Upper lobe of left lung (tissue), 6 donors: ENCODE data around the gene PRKCZ. TPM values are rescaled to one million over a fixed set of nuclear protein-coding genes. Genes with fewer than 3 reads are reported as not detected.

Source experiments
- ATAC-seq, 2 donors: fragments of 200-7000 bp; cut with Tn5 transposase; one replicate each; pipeline ENCODE4 v1.9.1; 2022; ENCODE audit warnings: mild to moderate bottlenecking in 2 of 2, moderate library complexity in 2 of 2; ENCODE audit not compliant: low FRiP score in 2 of 2
- DNase-seq, 2 donors: peaks; one replicate each; pipeline ENCODE4 v3.0.0-alpha.2; 2019 to 2020
- H3K27ac ChIP-seq, 4 donors: fragments of 200-600 bp; sonication (generic); one replicate each; pipeline ENCODE4 v1.5.1; 2016 to 2019
- H3K27me3 ChIP-seq, 4 donors: fragments of 200-600 bp; sonication (generic); one replicate each; pipeline ENCODE4 v1.5.1; 2017 to 2019
- H3K36me3 ChIP-seq, 4 donors: fragments of 200-600 bp; sonication (generic); one replicate each; pipeline ENCODE4 v1.5.1; 2016 to 2019
- H3K4me1 ChIP-seq, 4 donors: fragments of 200-600 bp; sonication (generic); one replicate each; pipeline ENCODE4 v1.5.1; 2018 to 2019
- H3K4me3 ChIP-seq, 4 donors: fragments of 200-600 bp; sonication (generic); one replicate each; pipeline ENCODE4 v1.5.1; 2017 to 2019; ENCODE audit warnings: mild to moderate bottlenecking in 2 of 4, moderate library complexity in 1 of 4
- H3K9me3 ChIP-seq, 4 donors: fragments of 200-600 bp; sonication (generic); one replicate each; pipeline ENCODE4 v1.5.1; 2018 to 2019
- CTCF ChIP-seq, 6 experiments: fragments of 450-650 bp in 4 of 6; fragments of 200-600 bp in 2 of 6; sonication (generic) in 2 of 6; IDR thresholded peaks; one replicate each; pipeline ENCODE4 v1.5.1; 2016 to 2019; ENCODE audit warnings: antibody characterized with exemption in 6 of 6
- EP300 ChIP-seq, 4 donors: sonication (generic); formaldehyde crosslinking; IDR thresholded peaks; one replicate each; pipeline ENCODE4 v1.5.1; 2017; ENCODE audit warnings: antibody characterized with exemption in 4 of 4, control low read depth in 2 of 4
- POLR2A ChIP-seq, 4 donors: fragments of 450-650 bp; IDR thresholded peaks; one replicate each; pipeline ENCODE4 v1.5.1; 2016 to 2017; ENCODE audit warnings: antibody characterized with exemption in 4 of 4, mild to moderate bottlenecking in 2 of 4
- POLR2AphosphoS5 ChIP-seq, 2 donors: sonication (generic); formaldehyde crosslinking; IDR thresholded peaks; one replicate each; pipeline ENCODE4 v1.5.1; 2017; ENCODE audit warnings: antibody characterized with exemption in 2 of 2
- WGBS, 2 donors: methylation state at CpG; one replicate each; pipeline ENCODE4 v1.1.5; 2017 to 2018; 5-methylcytosine and 5-hydroxymethylcytosine counted together
- total RNA-seq, 6 donors: library from RNA; depleted of rRNA in 4 of 6; stranded (reverse); fragments of >200 nt in 4 of 6; gene quantifications; one replicate each; pipeline versions ENCODE4 v1.1.0 to v1.2.1, GENCODE V29; 2016 to 2021
- donor health status: DM: no; HTN: no; CAD: no; lungs with moderate emphysema.
- donor health status: DM: no; HTN: yes; CAD: no; lungs with severe emphysema.

PRKCZ gene
- total RNA-seq, 6 donors from 2014 or later, result 107 to 169 (median 138) TPM

DNA sequence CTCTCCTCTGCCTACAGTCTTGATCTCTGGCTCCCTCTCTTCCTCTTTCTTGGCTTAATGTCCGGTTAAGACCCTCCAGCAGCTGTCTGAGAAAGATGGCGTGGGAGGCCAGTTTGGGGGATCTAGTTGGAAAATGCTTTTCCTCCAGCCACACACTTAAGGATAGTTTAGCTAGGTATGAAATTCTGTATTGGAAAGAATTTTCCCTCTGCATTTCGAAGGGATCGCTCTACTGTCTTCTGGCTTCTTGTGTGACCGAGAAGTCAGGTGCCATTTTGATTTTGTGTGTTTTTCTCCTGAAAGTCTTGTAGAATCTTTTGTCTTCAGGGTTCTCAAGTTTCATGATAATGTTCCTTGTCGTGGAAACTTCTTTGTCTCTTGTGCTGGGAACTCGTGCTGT lies 28.0 kb downstream of the PRKCZ start:
- peaks cover 11 to 25% (median 14%) of the 10 kb centered on the region in 4 donors for H3K9me3 ChIP-seq
- TF ChIP-seq POLR2A (IDR thresholded peaks at IDR 0.05), result no peak
- no peak for TF ChIP-seq EP300 (IDR thresholded peaks at IDR 0.05)
- no peak for TF ChIP-seq CTCF (IDR thresholded peaks at IDR 0.05)
- no peak for TF ChIP-seq POLR2AphosphoS5 (IDR thresholded peaks at IDR 0.05)
- no peak overlapping the region for H3K27ac ChIP-seq
- H3K27me3 ChIP-seq, result no peaks in the 10 kb centered on the region
- no peak for ATAC-seq
- H3K4me3 ChIP-seq, result no peak overlapping the region
- no peak for DNase-seq
- H3K4me1 ChIP-seq, result no peaks in the 10 kb centered on the region
- 95 to 98% methylated on average over 7 of the region's 7 CpGs for WGBS, 2 donors
- peaks cover 0 to 6% (median 3%) of the 10 kb centered on the region in 4 donors for H3K36me3 ChIP-seq

GRCh38 chr1:2079396-2080085 lies 29.3 kb downstream of the PRKCZ start:
- TF ChIP-seq POLR2AphosphoS5 (IDR thresholded peaks at IDR 0.05) (no peak), EP300 (IDR thresholded peaks at IDR 0.05) (no peak)
- ATAC-seq (no peak), DNase-seq (peak in 1 of 2 donors; percentile 65)
- Histone ChIP-seq H3K9me3 (peaks cover 11 to 25% (median 14%) of the 10 kb centered on the region in 4 donors), H3K4me3 (no peak overlapping the region), H3K27me3 (no peaks in the 10 kb centered on the region), H3K36me3 (peaks cover 0 to 3% (median 1%) of the 10 kb centered on the region in 4 donors), H3K4me1 (no peaks in the 10 kb centered on the region), H3K27ac (no peak overlapping the region)
- WGBS, 2 donors, result 89 to 95% methylated on average over 17 to 28 of the region's 28 CpGs

- no peaks in the 10 kb centered on the region for H3K27me3 ChIP-seq
- DNase-seq (peak in 1 of 2 donors; percentile 61), ATAC-seq (no peak)
- TF ChIP-seq POLR2AphosphoS5 (IDR thresholded peaks at IDR 0.05), result no peak
- no peak for TF ChIP-seq POLR2A (IDR thresholded peaks at IDR 0.05)
- TF ChIP-seq EP300 (IDR thresholded peaks at IDR 0.05), result no peak
- TF ChIP-seq CTCF (IDR thresholded peaks at IDR 0.05), result no peak
- H3K4me1 ChIP-seq, result no peaks in the 10 kb centered on the region
- H3K4me3 ChIP-seq, result no peak overlapping the region
- no peak overlapping the region for H3K27ac ChIP-seq
- peaks cover 0 to 3% (median 1%) of the 10 kb centered on the region in 4 donors for H3K36me3 ChIP-seq
- H3K9me3 ChIP-seq, result peaks cover 11 to 25% (median 14%) of the 10 kb centered on the region in 4 donors
- WGBS, 2 donors, result 94 to 96% methylated on average over 14 to 16 of the region's 16 CpGs
Observed at GRCh38 chr1:2080140-2080539, 29.9 kb downstream of the PRKCZ start.

GRCh38 chr1:2080884-2081283 lies 30.7 kb downstream of the PRKCZ start:
- no peak for TF ChIP-seq EP300 (IDR thresholded peaks at IDR 0.05)
- no peak for TF ChIP-seq CTCF (IDR thresholded peaks at IDR 0.05)
- no peak for TF ChIP-seq POLR2AphosphoS5 (IDR thresholded peaks at IDR 0.05)
- no peak for TF ChIP-seq POLR2A (IDR thresholded peaks at IDR 0.05)
- 96 to 97% methylated on average over 20 of the region's 20 CpGs for WGBS, 2 donors
- Histone ChIP-seq H3K36me3 (peaks cover 0 to 3% (median 1%) of the 10 kb centered on the region in 4 donors), H3K4me1 (no peaks in the 10 kb centered on the region), H3K4me3 (no peak overlapping the region), H3K27ac (no peak overlapping the region), H3K27me3 (no peaks in the 10 kb centered on the region), H3K9me3 (peaks cover 11 to 25% (median 14%) of the 10 kb centered on the region in 4 donors)
- ATAC-seq (no peak), DNase-seq (peak in 1 of 2 donors; percentile 57)

DNA sequence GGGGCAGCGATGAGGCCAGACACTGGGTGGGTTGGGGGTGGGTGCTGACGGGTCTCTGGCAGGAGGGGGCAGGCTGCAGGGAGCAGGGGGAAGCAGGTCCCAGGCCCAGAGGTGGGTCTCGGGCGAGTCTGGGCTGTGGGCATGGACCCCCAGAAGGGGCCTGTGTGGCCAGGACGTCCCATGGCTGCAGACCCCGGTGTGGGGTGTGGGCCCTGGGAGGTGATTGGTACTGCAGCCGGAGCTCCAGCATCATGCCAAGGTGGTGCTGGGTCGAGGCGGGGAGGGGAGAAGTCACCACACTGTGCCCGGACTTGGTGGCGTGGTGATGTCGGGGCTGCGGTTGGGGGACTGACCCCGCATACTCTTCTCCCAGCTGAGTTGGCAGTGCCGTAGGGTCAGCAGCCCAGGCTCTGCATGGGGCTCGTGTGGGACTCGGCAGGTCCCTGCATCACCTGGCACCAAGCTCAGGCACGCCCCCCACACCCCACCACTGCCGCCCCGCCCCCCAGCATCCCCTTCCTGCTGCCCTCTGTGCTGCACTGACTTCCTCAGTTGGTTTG lies 31.2 kb downstream of the PRKCZ start:
- 94 to 99% methylated on average over 15 to 20 of the region's 20 CpGs for WGBS, 2 donors
- H3K9me3 ChIP-seq, result peaks cover 11 to 25% (median 14%) of the 10 kb centered on the region in 4 donors
- no peaks in the 10 kb centered on the region for H3K4me1 ChIP-seq
- no peak overlapping the region for H3K27ac ChIP-seq
- peaks cover 0 to 3% (median 1%) of the 10 kb centered on the region in 4 donors for H3K36me3 ChIP-seq
- no peak overlapping the region for H3K4me3 ChIP-seq
- no peak for ATAC-seq
- H3K27me3 ChIP-seq, result no peaks in the 10 kb centered on the region
- TF ChIP-seq CTCF (IDR thresholded peaks at IDR 0.05), result no peak
- no peak for TF ChIP-seq POLR2AphosphoS5 (IDR thresholded peaks at IDR 0.05)
- TF ChIP-seq POLR2A (IDR thresholded peaks at IDR 0.05), result no peak
- no peak for TF ChIP-seq EP300 (IDR thresholded peaks at IDR 0.05)
- DNase-seq, result peak in 1 of 2 donors; percentile 54
